ENCODE measurements around the gene SLC35F6. TPM values are rescaled to one million over a fixed set of nuclear protein-coding genes. Genes with fewer than 3 reads are reported as not detected.
"Not testable (repeated sequence)": the region's sequence is repeated elsewhere in the genome, so short reads cannot be mapped to it uniquely, and the experiment has no call there.

The SLC35F6 gene
- total RNA-seq, 1 donor from 2014 or later, result 14.3 TPM

GRCh38 chr2:26786207-26787028 is 22.3 kb downstream of the SLC35F6 start:
- Mint-ChIP-seq H3K27me3 (ENCODE audit: insufficient read depth) (no peaks in the 10 kb centered on the region), H3K4me3 (peak overlapping the region; percentile 96), H3K4me1 (ENCODE audit: low read depth) (peaks cover 33% of the 10 kb centered on the region), H3K36me3 (ENCODE audit: low read depth) (peaks cover 32% of the 10 kb centered on the region), H3K9me3 (peaks cover 12% of the 10 kb centered on the region), H3K27ac (peak overlapping the region; percentile 89)
- no peak for DNase-seq (ENCODE audit: low spot score)
- intact Hi-C loops (cut with micrococcal nuclease), result loop anchor here (2.0 to 10.0 kb wide), 5 partner anchors 14 to 542 kb away; partner anchors contain the start of genes ADGRF3, CAD, HADHA and HADHB

GRCh38 chr2:26792720-26793119 is 28.6 kb downstream of the SLC35F6 start:
- H3K36me3 Mint-ChIP-seq (ENCODE audit: low read depth), result peaks cover 62% of the 10 kb centered on the region
- no peak overlapping the region for H3K4me3 Mint-ChIP-seq
- H3K27me3 Mint-ChIP-seq (ENCODE audit: insufficient read depth), result no peaks in the 10 kb centered on the region
- peak overlapping the region; percentile 56 for H3K27ac Mint-ChIP-seq
- intact Hi-C loops (cut with micrococcal nuclease), result no loop called here
- DNase-seq (ENCODE audit: low spot score), result no peak
- peaks cover 12% of the 10 kb centered on the region for H3K9me3 Mint-ChIP-seq
- peaks cover 24% of the 10 kb centered on the region for H3K4me1 Mint-ChIP-seq (ENCODE audit: low read depth)

GRCh38 chr2:26793518-26793917 is 29.4 kb downstream of the SLC35F6 start:
- no peak for DNase-seq (ENCODE audit: low spot score)
- H3K27ac Mint-ChIP-seq, result peak overlapping the region; percentile 61
- peaks cover 16% of the 10 kb centered on the region for H3K4me1 Mint-ChIP-seq (ENCODE audit: low read depth)
- H3K36me3 Mint-ChIP-seq (ENCODE audit: low read depth), result peaks cover 55% of the 10 kb centered on the region
- no peaks in the 10 kb centered on the region for H3K27me3 Mint-ChIP-seq (ENCODE audit: insufficient read depth)
- no peak overlapping the region for H3K4me3 Mint-ChIP-seq
- intact Hi-C loops (cut with micrococcal nuclease), result no loop called here
- peaks cover 12% of the 10 kb centered on the region for H3K9me3 Mint-ChIP-seq

GRCh38 chr2:26795135-26795534 is 31.1 kb downstream of the SLC35F6 start:
- H3K4me1 Mint-ChIP-seq (ENCODE audit: low read depth); DNase-seq (ENCODE audit: low spot score); H3K9me3 Mint-ChIP-seq; H3K27me3 Mint-ChIP-seq (ENCODE audit: insufficient read depth); intact Hi-C loops (cut with micrococcal nuclease); H3K27ac Mint-ChIP-seq; H3K4me3 Mint-ChIP-seq: not testable (repeated sequence)
- H3K36me3 Mint-ChIP-seq (ENCODE audit: low read depth), result peaks cover 41% of the 10 kb centered on the region

- Mint-ChIP-seq H3K4me1 (ENCODE audit: low read depth) (no peaks in the 10 kb centered on the region), H3K9me3 (no peaks in the 10 kb centered on the region), H3K4me3 (no peak overlapping the region), H3K27ac (no peak overlapping the region), H3K27me3 (ENCODE audit: insufficient read depth) (no peaks in the 10 kb centered on the region), H3K36me3 (ENCODE audit: low read depth) (peaks cover 14% of the 10 kb centered on the region)
- intact Hi-C loops (cut with micrococcal nuclease), result no loop called here
- DNase-seq (ENCODE audit: low spot score), result no peak
Observed at GRCh38 chr2:26801328-26801727, 37.2 kb downstream of the SLC35F6 start.

- no peaks in the 10 kb centered on the region for H3K9me3 Mint-ChIP-seq
Observed at GRCh38 chr2:26801796-26802195, 37.7 kb downstream of the SLC35F6 start.

GRCh38 chr2:26805241-26805676 is 41.2 kb downstream of the SLC35F6 start:
- H3K27ac Mint-ChIP-seq, result no peak overlapping the region
- intact Hi-C loops (cut with micrococcal nuclease), result no loop called here
- no peaks in the 10 kb centered on the region for H3K9me3 Mint-ChIP-seq
- peaks cover 7% of the 10 kb centered on the region for H3K36me3 Mint-ChIP-seq (ENCODE audit: low read depth)
- no peak overlapping the region for H3K4me3 Mint-ChIP-seq
- DNase-seq (ENCODE audit: low spot score), result no peak
- H3K27me3 Mint-ChIP-seq (ENCODE audit: insufficient read depth), result no peaks in the 10 kb centered on the region
- H3K4me1 Mint-ChIP-seq (ENCODE audit: low read depth), result peaks cover 5% of the 10 kb centered on the region

More at GRCh38 chr2:26801796-26802195, 37.7 kb downstream of the SLC35F6 start:
- Mint-ChIP-seq H3K36me3 (ENCODE audit: low read depth) (peaks cover 13% of the 10 kb centered on the region), H3K4me3 (no peak overlapping the region), H3K4me1 (ENCODE audit: low read depth) (no peaks in the 10 kb centered on the region), H3K27me3 (ENCODE audit: insufficient read depth) (no peaks in the 10 kb centered on the region), H3K27ac (no peak overlapping the region)
- intact Hi-C loops (cut with micrococcal nuclease), result no loop called here
- no peak for DNase-seq (ENCODE audit: low spot score)

- no peaks in the 10 kb centered on the region for H3K9me3 Mint-ChIP-seq
- intact Hi-C loops (cut with micrococcal nuclease), result no loop called here
- no peak for DNase-seq (ENCODE audit: low spot score)
- H3K27ac Mint-ChIP-seq, result no peak overlapping the region
- H3K4me3 Mint-ChIP-seq, result no peak overlapping the region
- H3K27me3 Mint-ChIP-seq (ENCODE audit: insufficient read depth), result no peaks in the 10 kb centered on the region
- no peaks in the 10 kb centered on the region for H3K36me3 Mint-ChIP-seq (ENCODE audit: low read depth)
- peaks cover 6% of the 10 kb centered on the region for H3K4me1 Mint-ChIP-seq (ENCODE audit: low read depth)
Observed at GRCh38 chr2:26807788-26808460, 43.8 kb downstream of the SLC35F6 start.

- intact Hi-C loops (cut with micrococcal nuclease), result no loop called here
- peaks cover 6% of the 10 kb centered on the region for H3K4me1 Mint-ChIP-seq (ENCODE audit: low read depth)
- no peaks in the 10 kb centered on the region for H3K36me3 Mint-ChIP-seq (ENCODE audit: low read depth)
- no peak overlapping the region for H3K27ac Mint-ChIP-seq
- no peaks in the 10 kb centered on the region for H3K27me3 Mint-ChIP-seq (ENCODE audit: insufficient read depth)
- no peaks in the 10 kb centered on the region for H3K9me3 Mint-ChIP-seq
- no peak for DNase-seq (ENCODE audit: low spot score)
- H3K4me3 Mint-ChIP-seq, result no peak overlapping the region
Observed at GRCh38 chr2:26809211-26809610, 45.1 kb downstream of the SLC35F6 start.

GRCh38 chr2:26809876-26810577 is 45.9 kb downstream of the SLC35F6 start:
- Mint-ChIP-seq H3K9me3 (no peaks in the 10 kb centered on the region), H3K27ac (no peak overlapping the region), H3K4me1 (ENCODE audit: low read depth) (peaks cover 6% of the 10 kb centered on the region), H3K27me3 (ENCODE audit: insufficient read depth) (no peaks in the 10 kb centered on the region), H3K4me3 (no peak overlapping the region), H3K36me3 (ENCODE audit: low read depth) (no peaks in the 10 kb centered on the region)
- DNase-seq (ENCODE audit: low spot score), result no peak
- intact Hi-C loops (cut with micrococcal nuclease), result no loop called here

- no peak for DNase-seq (ENCODE audit: low spot score)
- intact Hi-C loops (cut with micrococcal nuclease), result no loop called here
- Mint-ChIP-seq H3K4me1 (ENCODE audit: low read depth) (peaks cover 6% of the 10 kb centered on the region), H3K4me3 (no peak overlapping the region), H3K36me3 (ENCODE audit: low read depth) (no peaks in the 10 kb centered on the region), H3K27ac (no peak overlapping the region), H3K27me3 (ENCODE audit: insufficient read depth) (peaks cover 3% of the 10 kb centered on the region), H3K9me3 (no peaks in the 10 kb centered on the region)
Observed at GRCh38 chr2:26811261-26811660, 47.2 kb downstream of the SLC35F6 start.

- H3K27me3 Mint-ChIP-seq (ENCODE audit: insufficient read depth), result peaks cover 3% of the 10 kb centered on the region
- no peaks in the 10 kb centered on the region for H3K36me3 Mint-ChIP-seq (ENCODE audit: low read depth)
- no peak overlapping the region for H3K4me3 Mint-ChIP-seq
- H3K27ac Mint-ChIP-seq, result no peak overlapping the region
- intact Hi-C loops (cut with micrococcal nuclease), result no loop called here
- no peaks in the 10 kb centered on the region for H3K9me3 Mint-ChIP-seq
- DNase-seq (ENCODE audit: low spot score), result no peak
- peaks cover 6% of the 10 kb centered on the region for H3K4me1 Mint-ChIP-seq (ENCODE audit: low read depth)
Observed at GRCh38 chr2:26811791-26812694, 48.0 kb downstream of the SLC35F6 start.

All from activated T-helper 1 cell treated with anti-CD3 and anti-CD28 coated beads, Interleukin-12 subunit alpha, Interleukin-12 subunit beta, Interleukin-2, Interleukin-4 antibody, amounts not matched to agents 30 ng/mL and 10 ng/mL and 1 ng/mL, durations not matched to agents 14 hours and 24 hours and 36 hours (primary cell).